ENCODE measurements around the gene SSH2. TPM values are rescaled to one million over a fixed set of nuclear protein-coding genes. Genes with fewer than 3 reads are reported as not detected.

The SSH2 gene
- total and polyA plus RNA-seq, 9 of the 15 experiments (the other 6 are each of a cell fraction or from before 2014, with no cell fraction given): 3.9 to 16.1 (median 10.2) TPM

- intact Hi-C loops (cut with micrococcal nuclease) (no loop called here), in situ Hi-C loops (cut with MboI) (no loop called here)
- FAIRE-seq (no peak), ATAC-seq (peak; percentile 41; the same call in 2 of the 3 replicates), DNase-seq (ENCODE audit: extremely low read depth in 1 of 4, low spot score in 3 of 4) (peak in 1 of 4 experiments; percentile 52)
- H3K27ac ChIP-seq (ENCODE audit: extremely low read depth, low read depth, low read length): peak overlapping the region; percentile 29; the same call in 1 of the 3 replicates
- no peaks in the 10 kb centered on the region for H3K36me3 ChIP-seq (ENCODE audit: control insufficient read depth, insufficient read depth, low read length)
- 0 out of 4 replicates have a peak overlapping the region, but pooled peaks of 1 of the 2 experiments have one; percentile 2 for H3K9ac ChIP-seq (ENCODE audit: insufficient read depth in 1 of 2, low read depth in 2 of 2, low read length in 2 of 2)
- WGBS (ENCODE audit: insufficient coverage, low coverage, missing lambda C conversion rate): 6% methylated on average over 5 of the region's 5 CpGs
- H3K4me2 ChIP-seq (ENCODE audit: insufficient read depth, low read length): no peak overlapping the region; the same call in 1 of the 2 replicates
- no peak overlapping the region for H3K4me3 ChIP-seq
- BruUV-seq (replicated peaks): no TSS peak
- peaks cover 0 to 27% of the 10 kb centered on the region in 2 experiments; a peak in 2 of 5 replicates for H3K4me1 ChIP-seq (replicated peaks in 1 of 2; ENCODE audit: control insufficient read depth in 2 of 2, insufficient read depth in 2 of 2, low read length in 2 of 2)
- no peaks in the 10 kb centered on the region for H3K79me2 ChIP-seq (ENCODE audit: control insufficient read depth, insufficient read depth, low read length)
- ChIA-PET POLR2A (interaction anchor here (1.5 kb wide), 1 partner anchor 10 kb away, joined by 4 read pairs; no protein-coding TSS in a partner anchor), CTCF (ENCODE audit: low intra/inter-chr PET ratio) (no interaction called here)
- no peaks in the 10 kb centered on the region for H3K9me1 ChIP-seq (ENCODE audit: control insufficient read depth, insufficient read depth, low read length)
- no peak overlapping the region; the same call in 1 of the 2 replicates for H2AFZ ChIP-seq (ENCODE audit: low read depth, low read length)
- no peaks in the 10 kb centered on the region for H3K9me3 ChIP-seq (replicated peaks; ENCODE audit: control insufficient read depth, insufficient read depth, low read depth, low read length)
- H3K27me3 ChIP-seq (ENCODE audit: control insufficient read depth in 2 of 2, insufficient read depth in 2 of 2, low read length in 2 of 2): no peaks in the 10 kb centered on the region
- no peaks in the 10 kb centered on the region for H4K20me1 ChIP-seq (replicated peaks; ENCODE audit: control insufficient read depth, insufficient read depth, low read length)
- TF ChIP-seq CBFA2T2 (conservative IDR thresholded peaks at IDR 0.05) (0 out of 2 replicates have a peak, but pooled peaks have one; percentile 18), SMAD4 (CRISPR knock-in tag; conservative IDR thresholded peaks at IDR 0.05) (no peak), ZNF124 (CRISPR knock-in tag; IDR thresholded peaks at IDR 0.05) (no peak), NCOA6 (IDR thresholded peaks at IDR 0.05) (no peak), CBX2 (IDR thresholded peaks at IDR 0.05; ENCODE audit: insufficient read depth, low read length, poor library complexity, severe bottlenecking) (no peak), ARID2 (IDR thresholded peaks at IDR 0.05) (no peak), THRA (IDR thresholded peaks at IDR 0.05) (no peak), POLR2AphosphoS2 (IDR thresholded peaks at IDR 0.05; ENCODE audit: low read length) (no peak), SMAD1 (IDR thresholded peaks at IDR 0.05; ENCODE audit: low read depth, low read length, partially characterized antibody) (no peak), SETDB1 (IDR thresholded peaks at IDR 0.05; ENCODE audit: low read length) (no peak), NFRKB (IDR thresholded peaks at IDR 0.05; ENCODE audit: low read depth) (no peak), ZNF184 (CRISPR knock-in tag; IDR thresholded peaks at IDR 0.05) (no peak), NR0B1 (IDR thresholded peaks at IDR 0.05; ENCODE audit: partially characterized antibody) (no peak), MED1 (CRISPR knock-in tag; IDR thresholded peaks at IDR 0.05; ENCODE audit: borderline replicate concordance) (no peak), HNRNPL (IDR thresholded peaks at IDR 0.05; ENCODE audit: low read depth, low read length) (no peak), HIVEP1 (CRISPR knock-in tag; IDR thresholded peaks at IDR 0.05) (no peak), ZNF518B (CRISPR knock-in tag; IDR thresholded peaks at IDR 0.05) (no peak), CHD2 (IDR thresholded peaks at IDR 0.05; ENCODE audit: low read depth, low read length) (no peak), ZNF830 (CRISPR knock-in tag; IDR thresholded peaks at IDR 0.05) (no peak)
These were observed 280.7 kb downstream of the SSH2 start for GRCh38 chr17:29649359-29649758.
